K562 (cell line): ENCODE measurements around the gene PLIN5. TPM values are rescaled to one million over a fixed set of nuclear protein-coding genes. Genes with fewer than 3 reads are reported as not detected.
A peak's percentile ranks its signal among the peaks of the same experiment; 100 is the strongest.

Source experiments
- ARID1B ChIP-seq: fragments of 450-650 bp; IDR thresholded peaks from 2 replicates; pipeline ENCODE4 v1.6.1; 2016; ENCODE audit warnings: antibody characterized with exemption, mild to moderate bottlenecking, inconsistent platforms
- CBFB ChIP-seq: sonication (generic); formaldehyde crosslinking; IDR thresholded peaks from 2 replicates; pipeline ENCODE4 v1.4.0; 2020; ENCODE audit warnings: mild to moderate bottlenecking, missing genetic modification reagents
- CBX1 ChIP-seq: sonication (generic); IDR thresholded peaks from 2 replicates; pipeline ENCODE4 v1.6.1; 2016; ENCODE audit warnings: antibody characterized with exemption, low read depth, mild to moderate bottlenecking
- CREB3 ChIP-seq: fragments of 450-650 bp; conservative IDR thresholded peaks from 2 replicates; pipeline ENCODE4 v1.6.1; 2016; ENCODE audit warnings: missing genetic modification characterization, low read depth, mild to moderate bottlenecking, missing compliant biosample characterization, moderate library complexity
- DMBX1 ChIP-seq: fragments of 250-450 bp; sonication (Bioruptor Pico); IDR thresholded peaks from 2 replicates; pipeline ENCODE4 v1.8.0; 2022; ENCODE audit warnings: inconsistent platforms, mild to moderate bottlenecking, moderate library complexity, borderline replicate concordance
- FOXJ2 ChIP-seq: fragments of 200-800 bp; sonication (Bioruptor generic); IDR thresholded peaks from 2 replicates; pipeline ENCODE4 v1.6.1; 2016; ENCODE audit warnings: missing genetic modification characterization, missing compliant biosample characterization
- HDGF ChIP-seq: fragments of 450-650 bp; IDR thresholded peaks from 2 replicates; pipeline ENCODE4 v1.6.1; 2016
- KAT8 ChIP-seq: fragments of 450-650 bp; IDR thresholded peaks from 2 replicates; pipeline ENCODE4 v1.6.1; 2016; ENCODE audit warnings: low read depth, mild to moderate bottlenecking
- NUFIP1 ChIP-seq: fragments of 450-650 bp; IDR thresholded peaks from 2 replicates; pipeline ENCODE4 v1.6.1; 2018; ENCODE audit not compliant: partially characterized antibody
- POLR2H ChIP-seq: IDR thresholded peaks from 2 replicates; pipeline ENCODE4 v1.6.1; 2016; ENCODE audit warnings: missing genetic modification characterization, low read depth, mild to moderate bottlenecking, control low read depth, missing compliant biosample characterization, moderate library complexity
- PTBP1 ChIP-seq: fragments of 200-400 bp; formaldehyde crosslinking; IDR thresholded peaks from 2 replicates; pipeline ENCODE4 v1.6.1; 2017; ENCODE audit warnings: low read depth, low read length
- TAF9B ChIP-seq: fragments of 450-650 bp; IDR thresholded peaks from 2 replicates; pipeline ENCODE4 v1.6.1; 2018; ENCODE audit warnings: mild to moderate bottlenecking; ENCODE audit not compliant: partially characterized antibody
- YBX1 ChIP-seq: fragments of 450-650 bp; IDR thresholded peaks from 2 replicates; pipeline ENCODE4 v1.7.1; 2016; ENCODE audit warnings: mild to moderate bottlenecking
- ZBTB12 ChIP-seq: fragments of 250-450 bp; sonication (Bioruptor Pico); IDR thresholded peaks from 2 replicates; pipeline ENCODE4 v1.4.0; 2020
- ZNF184 ChIP-seq: sonication (generic); formaldehyde crosslinking; IDR thresholded peaks from 2 replicates; pipeline ENCODE4 v1.5.0; 2020; ENCODE audit warnings: missing genetic modification reagents
- ZNF324 ChIP-seq: fragments of 250-450 bp; sonication (Bioruptor Pico); IDR thresholded peaks from 2 replicates; pipeline ENCODE4 v1.4.0; 2020; ENCODE audit warnings: mild to moderate bottlenecking
- ZNF778 ChIP-seq: fragments of 450-650 bp; formaldehyde crosslinking; IDR thresholded peaks from 2 replicates; pipeline ENCODE4 v1.4.0; 2020; ENCODE audit warnings: mild to moderate bottlenecking, moderate library complexity
- ZSCAN32 ChIP-seq: fragments of 450-650 bp; formaldehyde crosslinking; IDR thresholded peaks from 2 replicates; pipeline ENCODE4 v1.4.0; 2020; ENCODE audit warnings: mild to moderate bottlenecking, moderate library complexity
- polyA plus RNA-seq, 8 experiments: library from polyadenylated mRNA; depleted of rRNA in 4 of 8; stranded (reverse) in 5 of 8; unstranded in 3 of 8; fragments of >200 nt; fragmentation: Nextera tagmentation in 2 of 8; fragmentation: Illumina TruSeq in 1 of 8; extraction: Ambion mirVana in 2 of 8; extraction: Trizol in 1 of 8; gene quantifications; 2 replicates each; pipeline versions ENCODE4 v1.2.1 to v1.2.3, GENCODE V29; 2011 to 2014; ENCODE audit warnings: inconsistent platforms in 1 of 8, missing spikeins in 1 of 8
- total RNA-seq, 7 experiments: library from RNA; depleted of rRNA in 6 of 7; stranded (reverse); fragments of >200 nt in 6 of 7; fragmentation: Illumina TruSeq in 2 of 7; extraction: Trizol in 2 of 7; gene quantifications; 2 replicates each; pipeline versions ENCODE4 v1.2.1 to v1.2.3, GENCODE V29; 2011 to 2021; ENCODE audit warnings: low replicate concordance in 1 of 7
- TF ChIP-seq, protein P1 (sequence below), 2 experiments: IDR thresholded peaks; 2 replicates each; pipeline ENCODE4 v1.6.1; 2012; ENCODE audit warnings: improper control_type of control experiment in 2 of 2, low read depth in 2 of 2, low read length in 2 of 2, borderline replicate concordance in 1 of 2
- TF ChIP-seq, protein P2 (sequence below): sonication (generic); formaldehyde crosslinking; IDR thresholded peaks from 2 replicates; pipeline ENCODE4 v1.8.0; 2022; ENCODE audit warnings: missing genetic modification reagents, mild to moderate bottlenecking, borderline replicate concordance
- TF ChIP-seq, protein P3 (sequence below): sonication (generic); formaldehyde crosslinking; IDR thresholded peaks from 2 replicates; pipeline ENCODE4 v1.8.0; 2022; ENCODE audit warnings: mild to moderate bottlenecking, missing genetic modification reagents

The PLIN5 gene
- total and polyA plus RNA-seq, 9 of the 15 experiments (the other 6 are each of a cell fraction or from before 2014, with no cell fraction given), result 0.04 to 1.3 (median 0.50) TPM

DNA sequence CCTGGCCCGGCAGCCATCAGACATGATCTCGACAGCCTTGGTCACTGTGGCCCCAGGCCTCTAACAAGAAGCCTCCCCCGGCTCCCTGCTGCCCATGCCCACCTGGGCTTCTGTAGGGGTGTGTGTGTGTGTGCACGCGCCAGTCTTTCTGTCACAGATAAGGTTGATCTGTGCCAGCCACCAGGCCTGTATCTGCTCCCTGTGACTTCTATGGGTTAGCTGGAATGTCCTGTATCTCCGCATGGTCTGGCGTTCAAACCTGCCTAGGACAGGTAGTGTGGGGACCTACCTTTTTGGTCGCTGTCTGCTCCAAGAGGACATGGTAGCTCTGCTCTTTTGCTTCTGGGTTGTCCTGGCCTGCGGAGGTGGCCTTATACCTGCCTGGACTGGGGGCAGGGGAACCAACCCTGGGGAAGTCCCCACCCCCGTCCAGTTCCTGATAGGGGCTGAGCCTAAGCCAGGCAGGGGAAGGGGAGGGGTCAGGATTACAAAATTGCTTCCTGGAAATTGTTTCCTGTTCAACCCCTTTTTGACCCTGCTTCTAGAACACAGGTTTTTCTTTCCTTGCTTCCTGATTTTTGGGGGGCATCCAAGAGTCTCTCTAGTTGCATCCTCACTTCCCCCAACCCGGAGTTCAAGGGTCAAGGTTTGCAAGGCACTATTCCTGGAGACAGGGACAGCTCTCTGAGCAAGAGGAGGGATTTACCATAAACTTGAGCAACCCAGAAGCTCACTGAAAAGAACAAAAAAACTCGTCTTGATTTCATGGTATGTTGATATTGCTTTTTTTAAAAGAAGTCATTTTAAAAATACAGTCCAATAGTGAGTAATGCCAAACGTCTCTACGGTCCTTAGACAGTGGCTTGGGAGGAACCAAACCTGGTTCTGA is 4.9 kb upstream of the PLIN5 start, which contains the start of gene LRG1 (continued):
- TF ChIP-seq DMBX1 (CRISPR knock-in tag) (no peak), CREB3 (no peak), ZNF778 (CRISPR knock-in tag) (no peak), ZBTB12 (no peak), TAF9B (no peak), CBX1 (peak; percentile 31; the same call in 1 of the 2 replicates), KAT8 (no peak), FOXJ2 (tag) (no peak; the same call in 1 of the 2 replicates), CBFB (no peak), PTBP1 (no peak), ARID1B (peak; percentile 59), ZSCAN32 (no peak), NUFIP1 (no peak), HDGF (0 out of 2 replicates have a peak, but pooled peaks have one; percentile 70), YBX1 (no peak), ZNF324 (CRISPR knock-in tag) (no peak), POLR2H (tag) (no peak), ZNF184 (CRISPR knock-in tag) (no peak)
- TF ChIP-seq, protein P1, sequence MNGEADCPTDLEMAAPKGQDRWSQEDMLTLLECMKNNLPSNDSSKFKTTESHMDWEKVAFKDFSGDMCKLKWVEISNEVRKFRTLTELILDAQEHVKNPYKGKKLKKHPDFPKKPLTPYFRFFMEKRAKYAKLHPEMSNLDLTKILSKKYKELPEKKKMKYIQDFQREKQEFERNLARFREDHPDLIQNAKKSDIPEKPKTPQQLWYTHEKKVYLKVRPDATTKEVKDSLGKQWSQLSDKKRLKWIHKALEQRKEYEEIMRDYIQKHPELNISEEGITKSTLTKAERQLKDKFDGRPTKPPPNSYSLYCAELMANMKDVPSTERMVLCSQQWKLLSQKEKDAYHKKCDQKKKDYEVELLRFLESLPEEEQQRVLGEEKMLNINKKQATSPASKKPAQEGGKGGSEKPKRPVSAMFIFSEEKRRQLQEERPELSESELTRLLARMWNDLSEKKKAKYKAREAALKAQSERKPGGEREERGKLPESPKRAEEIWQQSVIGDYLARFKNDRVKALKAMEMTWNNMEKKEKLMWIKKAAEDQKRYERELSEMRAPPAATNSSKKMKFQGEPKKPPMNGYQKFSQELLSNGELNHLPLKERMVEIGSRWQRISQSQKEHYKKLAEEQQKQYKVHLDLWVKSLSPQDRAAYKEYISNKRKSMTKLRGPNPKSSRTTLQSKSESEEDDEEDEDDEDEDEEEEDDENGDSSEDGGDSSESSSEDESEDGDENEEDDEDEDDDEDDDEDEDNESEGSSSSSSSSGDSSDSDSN (IDR thresholded peaks at IDR 0.05; ENCODE audit: borderline replicate concordance in 1 of 2, low read depth in 2 of 2, low read length in 2 of 2), result no peak
- TF ChIP-seq, protein P2, sequence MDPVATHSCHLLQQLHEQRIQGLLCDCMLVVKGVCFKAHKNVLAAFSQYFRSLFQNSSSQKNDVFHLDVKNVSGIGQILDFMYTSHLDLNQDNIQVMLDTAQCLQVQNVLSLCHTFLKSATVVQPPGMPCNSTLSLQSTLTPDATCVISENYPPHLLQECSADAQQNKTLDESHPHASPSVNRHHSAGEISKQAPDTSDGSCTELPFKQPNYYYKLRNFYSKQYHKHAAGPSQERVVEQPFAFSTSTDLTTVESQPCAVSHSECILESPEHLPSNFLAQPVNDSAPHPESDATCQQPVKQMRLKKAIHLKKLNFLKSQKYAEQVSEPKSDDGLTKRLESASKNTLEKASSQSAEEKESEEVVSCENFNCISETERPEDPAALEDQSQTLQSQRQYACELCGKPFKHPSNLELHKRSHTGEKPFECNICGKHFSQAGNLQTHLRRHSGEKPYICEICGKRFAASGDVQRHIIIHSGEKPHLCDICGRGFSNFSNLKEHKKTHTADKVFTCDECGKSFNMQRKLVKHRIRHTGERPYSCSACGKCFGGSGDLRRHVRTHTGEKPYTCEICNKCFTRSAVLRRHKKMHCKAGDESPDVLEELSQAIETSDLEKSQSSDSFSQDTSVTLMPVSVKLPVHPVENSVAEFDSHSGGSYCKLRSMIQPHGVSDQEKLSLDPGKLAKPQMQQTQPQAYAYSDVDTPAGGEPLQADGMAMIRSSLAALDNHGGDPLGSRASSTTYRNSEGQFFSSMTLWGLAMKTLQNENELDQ (CRISPR knock-in tag), result no peak
- TF ChIP-seq, protein P3, sequence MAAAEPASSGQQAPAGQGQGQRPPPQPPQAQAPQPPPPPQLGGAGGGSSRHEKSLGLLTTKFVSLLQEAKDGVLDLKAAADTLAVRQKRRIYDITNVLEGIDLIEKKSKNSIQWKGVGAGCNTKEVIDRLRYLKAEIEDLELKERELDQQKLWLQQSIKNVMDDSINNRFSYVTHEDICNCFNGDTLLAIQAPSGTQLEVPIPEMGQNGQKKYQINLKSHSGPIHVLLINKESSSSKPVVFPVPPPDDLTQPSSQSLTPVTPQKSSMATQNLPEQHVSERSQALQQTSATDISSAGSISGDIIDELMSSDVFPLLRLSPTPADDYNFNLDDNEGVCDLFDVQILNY (CRISPR knock-in tag), result no peak
